ENCODE results near the gene S100G. TPM values are rescaled to one million over a fixed set of nuclear protein-coding genes. Genes with fewer than 3 reads are reported as not detected.

S100G gene
- total RNA-seq, 2 experiments from 2014 or later, result not detected

GRCh38 chrX:16661495-16661894 is 11.5 kb downstream of the S100G start:
- no peak for DNase-seq
- H3K27me3 Mint-ChIP-seq, result no peaks in the 10 kb centered on the region
- ChIA-PET CTCF (no interaction called here), POLR2A (no interaction called here)
- no peaks in the 10 kb centered on the region for H3K9me3 Mint-ChIP-seq
- H3K4me1 Mint-ChIP-seq, result no peaks in the 10 kb centered on the region
- H3K27ac Mint-ChIP-seq, result no peak overlapping the region
- no peaks in the 10 kb centered on the region for H3K36me3 Mint-ChIP-seq (ENCODE audit: low read depth)
- no peak overlapping the region for H3K4me3 Mint-ChIP-seq

- Mint-ChIP-seq H3K4me1 (no peaks in the 10 kb centered on the region), H3K27ac (no peak overlapping the region), H3K4me3 (no peak overlapping the region), H3K9me3 (no peaks in the 10 kb centered on the region), H3K27me3 (no peaks in the 10 kb centered on the region), H3K36me3 (ENCODE audit: low read depth) (no peaks in the 10 kb centered on the region)
- POLR2A ChIA-PET, result no interaction called here
- DNase-seq, result no peak
- CTCF ChIA-PET, result no interaction called here
Observed at GRCh38 chrX:16662402-16662801, 12.4 kb downstream of the S100G start.

GRCh38 chrX:16664074-16664473 is 14.1 kb downstream of the S100G start:
- POLR2A ChIA-PET, result no interaction called here
- H3K9me3 Mint-ChIP-seq, result no peaks in the 10 kb centered on the region
- H3K27ac Mint-ChIP-seq, result no peak overlapping the region
- no peaks in the 10 kb centered on the region for H3K36me3 Mint-ChIP-seq (ENCODE audit: low read depth)
- DNase-seq, result no peak
- H3K4me3 Mint-ChIP-seq, result no peak overlapping the region
- H3K27me3 Mint-ChIP-seq, result no peaks in the 10 kb centered on the region
- H3K4me1 Mint-ChIP-seq, result no peaks in the 10 kb centered on the region
- CTCF ChIA-PET, result interaction anchor here (1.2 kb wide), 1 partner anchor 228 kb away, joined by 4 read pairs; no protein-coding TSS in a partner anchor

- no peaks in the 10 kb centered on the region for H3K9me3 Mint-ChIP-seq
- H3K4me1 Mint-ChIP-seq, result no peaks in the 10 kb centered on the region
- no peaks in the 10 kb centered on the region for H3K27me3 Mint-ChIP-seq
- H3K36me3 Mint-ChIP-seq (ENCODE audit: low read depth), result no peaks in the 10 kb centered on the region
- no peak overlapping the region for H3K27ac Mint-ChIP-seq
- no peak overlapping the region for H3K4me3 Mint-ChIP-seq
- no peak for DNase-seq
- CTCF ChIA-PET, result interaction anchor here (1.2 kb wide), 1 partner anchor 228 kb away, joined by 4 read pairs; no protein-coding TSS in a partner anchor
- POLR2A ChIA-PET, result no interaction called here
Observed at GRCh38 chrX:16664626-16665025, 14.7 kb downstream of the S100G start.

- no peaks in the 10 kb centered on the region for H3K36me3 Mint-ChIP-seq (ENCODE audit: low read depth)
- H3K27ac Mint-ChIP-seq, result no peak overlapping the region
- H3K9me3 Mint-ChIP-seq, result no peaks in the 10 kb centered on the region
- no peaks in the 10 kb centered on the region for H3K4me1 Mint-ChIP-seq
- ChIA-PET CTCF (interaction anchor here (1.2 kb wide), 1 partner anchor 229 kb away, joined by 4 read pairs; no protein-coding TSS in a partner anchor), POLR2A (no interaction called here)
- H3K4me3 Mint-ChIP-seq, result no peak overlapping the region
- no peak for DNase-seq
- no peaks in the 10 kb centered on the region for H3K27me3 Mint-ChIP-seq
Observed at GRCh38 chrX:16665089-16665488, 15.1 kb downstream of the S100G start.

GRCh38 chrX:16666541-16666940 is 16.6 kb downstream of the S100G start:
- Mint-ChIP-seq H3K9me3 (no peaks in the 10 kb centered on the region), H3K27me3 (no peaks in the 10 kb centered on the region), H3K4me1 (no peaks in the 10 kb centered on the region), H3K4me3 (no peak overlapping the region), H3K27ac (no peak overlapping the region), H3K36me3 (ENCODE audit: low read depth) (no peaks in the 10 kb centered on the region)
- POLR2A ChIA-PET, result no interaction called here
- CTCF ChIA-PET, result no interaction called here
- DNase-seq, result no peak

- ChIA-PET CTCF (interaction anchor here (0.7 to 2.9 kb wide), 4 partner anchors 211 to 318 kb away, joined by 3 to 11 read pairs (median 5); no protein-coding TSS in a partner anchor), POLR2A (no interaction called here)
- H3K4me3 Mint-ChIP-seq, result no peak overlapping the region
- no peaks in the 10 kb centered on the region for H3K9me3 Mint-ChIP-seq
- H3K36me3 Mint-ChIP-seq (ENCODE audit: low read depth), result no peaks in the 10 kb centered on the region
- DNase-seq, result peak; percentile 23
- H3K27me3 Mint-ChIP-seq, result no peaks in the 10 kb centered on the region
- H3K4me1 Mint-ChIP-seq, result no peaks in the 10 kb centered on the region
- H3K27ac Mint-ChIP-seq, result no peak overlapping the region
Observed at GRCh38 chrX:16671005-16671404, 21.0 kb downstream of the S100G start.

GRCh38 chrX:16678689-16679088 is 28.7 kb downstream of the S100G start:
- no peaks in the 10 kb centered on the region for H3K4me1 Mint-ChIP-seq
- CTCF ChIA-PET, result no interaction called here

GRCh38 chrX:16683007-16683664 is 33.2 kb downstream of the S100G start:
- POLR2A ChIA-PET, result no interaction called here
- Mint-ChIP-seq H3K4me1 (no peaks in the 10 kb centered on the region), H3K27me3 (no peaks in the 10 kb centered on the region), H3K27ac (no peak overlapping the region), H3K9me3 (no peaks in the 10 kb centered on the region), H3K4me3 (no peak overlapping the region), H3K36me3 (ENCODE audit: low read depth) (peaks cover 2% of the 10 kb centered on the region)
- CTCF ChIA-PET, result no interaction called here
- DNase-seq, result no peak

More at GRCh38 chrX:16678689-16679088, 28.7 kb downstream of the S100G start:
- H3K9me3 Mint-ChIP-seq, result no peaks in the 10 kb centered on the region
- no peak for DNase-seq
- POLR2A ChIA-PET, result no interaction called here
- no peak overlapping the region for H3K27ac Mint-ChIP-seq
- H3K27me3 Mint-ChIP-seq, result no peaks in the 10 kb centered on the region
- no peak overlapping the region for H3K4me3 Mint-ChIP-seq
- peaks cover 7% of the 10 kb centered on the region for H3K36me3 Mint-ChIP-seq (ENCODE audit: low read depth)

GRCh38 chrX:16687514-16687913 is 37.6 kb downstream of the S100G start:
- Mint-ChIP-seq H3K36me3 (ENCODE audit: low read depth) (no peaks in the 10 kb centered on the region), H3K4me3 (no peak overlapping the region), H3K27ac (no peak overlapping the region), H3K27me3 (no peaks in the 10 kb centered on the region), H3K4me1 (no peaks in the 10 kb centered on the region), H3K9me3 (no peaks in the 10 kb centered on the region)
- no peak for DNase-seq
- ChIA-PET CTCF (no interaction called here), POLR2A (no interaction called here)

- ChIA-PET POLR2A (no interaction called here), CTCF (interaction anchor here (1.7 kb wide), 1 partner anchor 17 kb away, joined by 5 read pairs; the partner anchor contains the start of gene CTPS2)
- no peaks in the 10 kb centered on the region for H3K9me3 Mint-ChIP-seq
- no peaks in the 10 kb centered on the region for H3K4me1 Mint-ChIP-seq
- H3K4me3 Mint-ChIP-seq, result no peak overlapping the region
- H3K27ac Mint-ChIP-seq, result no peak overlapping the region
- H3K27me3 Mint-ChIP-seq, result no peaks in the 10 kb centered on the region
- DNase-seq, result peak; percentile 60
- H3K36me3 Mint-ChIP-seq (ENCODE audit: low read depth), result no peaks in the 10 kb centered on the region
Observed at GRCh38 chrX:16695079-16695676, 45.2 kb downstream of the S100G start.

GRCh38 chrX:16696956-16697355 is 47.0 kb downstream of the S100G start:
- H3K4me3 Mint-ChIP-seq, result no peak overlapping the region
- no peaks in the 10 kb centered on the region for H3K4me1 Mint-ChIP-seq
- POLR2A ChIA-PET, result no interaction called here
- no peak overlapping the region for H3K27ac Mint-ChIP-seq
- no peaks in the 10 kb centered on the region for H3K27me3 Mint-ChIP-seq
- no peak for DNase-seq
- H3K36me3 Mint-ChIP-seq (ENCODE audit: low read depth), result no peaks in the 10 kb centered on the region
- H3K9me3 Mint-ChIP-seq, result no peaks in the 10 kb centered on the region
- CTCF ChIA-PET, result interaction anchor here (1.4 kb wide), 2 partner anchors 12 to 260 kb away, joined by 4 to 6 read pairs; no protein-coding TSS in a partner anchor

GRCh38 chrX:16699389-16699788 is 49.4 kb downstream of the S100G start:
- H3K4me1 Mint-ChIP-seq, result no peaks in the 10 kb centered on the region
- H3K36me3 Mint-ChIP-seq (ENCODE audit: low read depth), result no peaks in the 10 kb centered on the region
- no peak overlapping the region for H3K27ac Mint-ChIP-seq
- DNase-seq, result no peak
- H3K27me3 Mint-ChIP-seq, result no peaks in the 10 kb centered on the region
- ChIA-PET POLR2A (no interaction called here), CTCF (no interaction called here)
- no peaks in the 10 kb centered on the region for H3K9me3 Mint-ChIP-seq
- H3K4me3 Mint-ChIP-seq, result no peak overlapping the region

- H3K4me3 Mint-ChIP-seq, result no peak overlapping the region
- ChIA-PET CTCF (no interaction called here), POLR2A (no interaction called here)
- no peak for DNase-seq
- no peak overlapping the region for H3K27ac Mint-ChIP-seq
- H3K4me1 Mint-ChIP-seq, result no peaks in the 10 kb centered on the region
- no peaks in the 10 kb centered on the region for H3K36me3 Mint-ChIP-seq (ENCODE audit: low read depth)
- H3K27me3 Mint-ChIP-seq, result no peaks in the 10 kb centered on the region
- no peaks in the 10 kb centered on the region for H3K9me3 Mint-ChIP-seq
Observed at GRCh38 chrX:16700734-16701133, 50.8 kb downstream of the S100G start.

All from activated CD4-positive, alpha-beta memory T cell treated with anti-CD3 and anti-CD28 coated beads, Interleukin-2, amount 10 ng/mL, durations not matched to agents 7 days and 5 days (primary cell).